ENCODE data around the gene HECTD4. TPM values are rescaled to one million over a fixed set of nuclear protein-coding genes. Genes with fewer than 3 reads are reported as not detected.
"Not testable (repeated sequence)": the region's sequence is repeated elsewhere in the genome, so short reads cannot be mapped to it uniquely, and the experiment has no call there.

Gene HECTD4
- total RNA-seq, 1 donor from 2014 or later, result 30.5 TPM

DNA sequence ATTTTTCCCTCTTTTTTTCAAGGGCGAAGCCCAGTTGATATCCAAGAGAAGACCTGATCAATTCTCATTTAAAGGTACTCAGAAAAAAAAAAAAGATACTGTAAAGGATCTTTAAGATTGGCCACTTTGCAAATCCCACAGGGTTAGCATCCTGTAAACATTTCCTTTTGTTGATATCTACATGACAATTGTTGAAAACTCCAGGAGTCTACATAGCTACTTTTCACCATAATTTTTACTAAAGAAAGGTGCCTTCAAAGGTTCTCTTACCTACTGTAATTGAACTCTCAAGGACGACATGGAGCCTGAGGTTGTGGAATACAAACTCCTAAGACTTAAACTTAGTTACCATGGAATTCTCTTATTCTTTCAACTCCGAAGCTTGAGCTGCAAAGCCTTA is 125.5 kb downstream of the HECTD4 start:
- no peak for ATAC-seq

- ATAC-seq, result no peak
These were observed 130.0 kb downstream of the HECTD4 start for GRCh38 chr12:112252184-112252583.

- ATAC-seq, result not testable (repeated sequence)
These were observed 137.3 kb downstream of the HECTD4 start for GRCh38 chr12:112244902-112245301.

DNA sequence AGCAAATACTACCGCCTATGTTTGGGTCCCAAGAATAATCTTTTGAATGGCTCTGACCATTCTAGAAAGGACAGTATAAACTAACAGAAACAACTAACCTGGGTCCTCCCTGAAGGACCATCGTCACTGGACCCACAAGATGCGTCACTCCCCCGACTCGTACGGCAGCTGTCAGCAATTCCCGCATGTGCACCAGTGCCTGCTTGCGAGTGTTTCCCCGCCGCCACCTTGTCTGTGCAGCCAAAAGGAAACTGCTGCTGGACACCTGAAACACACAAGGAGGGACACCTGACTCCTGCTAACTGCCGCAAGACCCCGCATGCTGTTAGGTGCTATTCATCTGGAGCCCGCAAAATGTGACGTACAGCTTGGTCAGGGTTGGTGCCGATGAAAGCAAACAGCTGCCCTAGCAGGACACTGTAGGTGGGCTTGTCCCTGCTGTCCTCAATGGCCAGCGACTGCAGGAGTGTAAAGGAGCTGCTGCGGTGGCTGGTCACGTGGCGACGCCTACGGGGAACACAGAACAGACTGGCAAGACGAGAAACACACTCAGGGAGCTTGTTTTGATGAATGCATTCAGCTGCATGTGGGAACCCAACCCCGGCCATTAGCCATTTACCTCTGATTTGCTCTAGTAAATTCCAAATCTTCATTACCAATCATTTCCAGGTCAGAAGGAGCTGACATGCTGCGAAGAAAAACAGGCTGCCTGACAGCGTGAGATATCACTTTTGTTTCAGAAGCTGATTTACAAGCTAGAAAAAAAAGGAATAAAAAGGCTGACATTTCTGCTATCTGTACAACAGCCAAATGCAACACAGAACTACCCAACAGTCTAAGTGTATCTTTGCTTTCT is 138.7 kb downstream of the HECTD4 start:
- ATAC-seq, result no peak

DNA sequence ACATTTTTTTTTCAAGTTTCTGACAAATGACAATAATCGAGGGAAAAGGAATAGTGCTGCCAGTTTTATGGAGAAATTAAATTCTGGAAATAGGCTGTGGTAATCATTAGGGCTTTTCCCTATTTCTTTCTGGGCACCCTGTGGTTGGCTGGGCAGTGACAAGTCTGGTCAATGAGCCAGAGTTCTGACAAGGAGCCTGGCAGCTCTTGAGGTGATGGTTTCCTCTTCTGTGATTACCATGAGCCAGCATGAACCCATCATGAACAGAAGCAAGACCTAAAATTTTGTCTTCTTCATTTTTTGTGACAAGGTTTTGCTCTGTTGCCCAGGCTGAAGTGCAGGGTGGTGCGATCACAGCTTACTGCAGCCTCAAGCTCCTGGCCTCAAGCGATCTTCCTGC is 141.1 kb downstream of the HECTD4 start:
- no peak for ATAC-seq

GRCh38 chr12:112239881-112240280 is 142.3 kb downstream of the HECTD4 start:
- no peak for ATAC-seq

DNA sequence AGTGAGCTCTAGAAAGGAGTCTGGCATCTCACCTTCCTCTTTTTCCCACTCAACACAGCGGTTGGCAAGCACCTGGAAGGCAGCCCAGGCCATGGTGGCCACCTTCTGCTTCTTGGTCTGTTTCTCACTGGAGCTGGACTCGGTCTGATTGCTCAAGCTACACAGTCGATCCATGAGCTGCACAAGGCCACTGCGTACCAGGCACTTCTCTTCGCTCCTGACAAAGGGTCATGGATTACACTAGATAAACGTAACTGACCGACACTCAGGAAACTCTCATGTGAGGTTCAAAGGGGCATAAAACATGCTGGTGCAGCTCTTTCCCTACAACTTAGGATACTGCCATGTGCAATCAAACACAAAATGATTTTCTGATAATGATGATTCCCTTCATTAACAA is 143.2 kb downstream of the HECTD4 start:
- ATAC-seq, result no peak

DNA sequence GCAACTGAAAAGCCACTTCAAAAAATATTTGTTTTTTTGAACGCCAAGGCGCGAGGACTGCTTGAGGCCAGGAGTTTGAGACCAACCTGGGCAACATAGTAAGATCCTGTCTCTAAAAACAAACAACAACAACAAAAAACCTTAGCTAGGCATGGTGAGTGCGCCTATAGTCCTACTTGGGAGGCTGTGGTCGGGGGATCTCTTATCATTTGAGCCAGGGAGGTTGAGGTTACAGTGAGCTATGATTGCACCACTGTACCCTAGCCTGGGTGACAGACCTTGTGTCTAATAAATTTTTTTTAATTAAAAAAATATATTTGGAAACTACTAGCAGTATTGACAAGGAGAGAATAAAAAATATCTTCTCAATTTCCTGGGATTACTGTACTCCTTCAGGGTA is 143.8 kb downstream of the HECTD4 start:
- no peak for ATAC-seq

- ATAC-seq, result no peak
These were observed 145.4 kb downstream of the HECTD4 start for GRCh38 chr12:112236786-112237185.

GRCh38 chr12:112236386-112236785 is 145.8 kb downstream of the HECTD4 start:
- no peak for ATAC-seq

DNA sequence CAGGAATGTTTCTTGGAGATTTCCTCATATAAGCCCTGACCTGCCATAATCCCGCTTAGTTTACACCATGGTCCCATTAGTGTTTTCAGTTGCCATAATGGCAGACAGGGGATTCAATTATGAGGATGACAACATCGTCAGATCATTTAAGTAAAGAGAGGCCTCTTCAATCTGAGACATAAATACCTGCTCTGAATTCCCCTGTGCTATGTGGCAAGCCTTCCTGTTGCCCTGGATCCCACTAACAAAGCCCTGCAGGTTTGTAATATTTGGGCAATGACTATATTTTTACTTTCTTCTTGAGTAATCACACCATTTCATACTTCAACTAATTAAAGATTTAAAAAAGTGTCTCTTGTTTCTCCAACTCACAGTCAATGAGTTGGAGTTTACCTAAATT is 147.9 kb downstream of the HECTD4 start:
- no peak for ATAC-seq

- no peak for ATAC-seq
These were observed 149.0 kb downstream of the HECTD4 start for GRCh38 chr12:112233242-112233641.

DNA sequence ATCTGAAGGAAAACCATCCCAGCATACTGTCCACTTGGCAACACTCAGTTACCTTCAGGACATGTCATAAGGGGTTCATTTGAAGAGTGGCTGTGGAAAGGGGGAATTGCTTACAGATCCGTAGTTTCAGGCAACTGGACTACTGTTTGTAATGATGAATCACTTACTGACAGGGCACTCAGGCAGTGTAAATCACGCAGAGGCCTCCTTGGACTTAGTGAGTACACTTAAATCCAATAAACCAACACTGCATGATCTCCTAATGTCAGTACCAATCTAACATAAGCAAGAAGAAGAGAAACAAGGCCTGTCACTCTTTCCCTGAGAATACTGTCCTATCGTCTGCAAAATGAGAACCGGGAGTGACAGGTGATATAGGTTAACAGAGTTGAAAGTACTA is 152.1 kb downstream of the HECTD4 start:
- no peak for ATAC-seq

DNA sequence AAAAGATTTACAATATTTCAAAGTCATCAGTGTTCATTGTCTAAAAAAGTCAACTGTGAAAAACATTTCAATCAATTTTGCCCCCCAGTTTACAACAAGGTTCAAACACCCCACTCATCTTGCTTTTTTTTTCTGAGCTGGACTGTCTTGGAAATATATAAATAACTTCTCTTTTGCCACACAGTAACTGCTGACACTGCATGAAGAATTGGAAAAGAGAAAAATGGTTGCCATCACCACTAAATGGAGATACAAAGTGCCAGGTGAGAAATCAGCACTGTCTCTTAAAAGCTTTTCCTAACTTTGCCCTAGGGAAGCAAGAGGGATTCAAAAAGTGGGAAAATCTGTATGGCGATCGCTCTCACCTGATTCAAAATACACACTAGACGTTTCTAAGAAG is 155.5 kb downstream of the HECTD4 start:
- no peak for ATAC-seq

GRCh38 chr12:112220628-112221027 is 161.6 kb downstream of the HECTD4 start:
- ATAC-seq, result not testable (repeated sequence)

GRCh38 chr12:112219195-112219594 is 163.0 kb downstream of the HECTD4 start:
- no peak for ATAC-seq

DNA sequence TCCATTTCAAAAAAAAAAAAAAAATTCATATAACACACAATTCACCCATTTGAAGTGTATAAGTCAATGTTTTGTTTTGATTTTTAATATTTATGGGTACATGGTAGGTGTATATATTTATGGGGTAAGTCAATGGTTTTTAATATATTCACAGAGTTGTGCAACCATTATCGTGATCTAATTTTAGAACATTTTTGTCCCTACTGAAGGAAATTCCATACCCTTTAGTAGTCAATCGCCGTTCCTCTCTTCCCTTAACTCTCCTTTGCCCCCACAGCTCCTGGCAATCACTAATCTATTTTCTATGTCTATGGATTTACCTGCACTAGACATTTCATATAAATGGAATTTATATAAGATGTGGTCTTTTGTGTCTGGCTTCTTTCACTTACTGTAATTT is 164.1 kb downstream of the HECTD4 start:
- ATAC-seq, result no peak

- ATAC-seq, result no peak
These were observed 164.6 kb downstream of the HECTD4 start for GRCh38 chr12:112217647-112218046.

GRCh38 chr12:112216223-112216622 is 166.0 kb downstream of the HECTD4 start:
- ATAC-seq, result no peak

DNA sequence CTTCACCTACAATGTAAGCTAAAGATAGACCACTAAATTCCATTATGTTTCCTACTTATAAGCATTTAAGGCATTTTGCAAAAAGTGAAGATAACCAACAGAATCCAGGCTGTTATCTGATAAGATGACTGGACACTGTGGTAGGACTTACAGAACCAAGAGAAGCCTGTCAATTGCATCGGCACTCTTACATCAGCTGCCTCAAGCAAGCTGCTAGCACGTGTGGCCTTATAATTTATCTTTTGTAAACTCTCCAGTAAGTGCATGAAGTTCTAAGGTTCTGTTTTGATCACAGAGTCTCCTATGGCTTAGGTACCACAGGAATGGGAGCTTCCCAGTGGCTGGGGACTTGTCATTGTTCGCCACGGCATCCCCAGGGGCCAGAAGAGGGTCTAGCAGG is 168.2 kb downstream of the HECTD4 start:
- no peak for ATAC-seq

- ATAC-seq, result no peak
These were observed 173.8 kb downstream of the HECTD4 start for GRCh38 chr12:112208301-112208910.

DNA sequence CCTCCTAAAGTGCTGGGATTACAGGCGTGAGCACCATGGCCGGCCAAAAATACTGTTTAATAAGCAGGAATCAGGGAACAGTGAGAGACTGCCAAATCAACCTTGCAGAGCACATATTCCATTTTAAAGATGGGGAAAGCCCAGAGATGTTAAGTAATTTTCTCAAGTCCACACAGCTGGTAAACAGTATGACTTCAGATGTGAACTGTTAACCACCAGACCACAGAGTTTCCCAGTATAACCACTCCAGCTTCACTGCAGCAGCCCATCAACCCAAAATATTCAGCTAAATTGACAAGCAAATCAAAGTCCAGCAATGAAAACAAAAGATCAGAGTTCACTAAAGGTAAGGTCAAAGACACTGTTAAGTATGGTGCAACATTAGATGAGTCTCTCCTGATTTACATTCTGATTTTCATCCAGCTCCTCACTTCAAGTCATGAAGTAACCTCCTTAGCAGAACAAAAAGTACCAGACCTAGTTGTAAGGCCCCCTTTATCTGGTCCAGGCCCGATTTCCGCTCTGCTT is 174.8 kb downstream of the HECTD4 start:
- no peak for ATAC-seq

GRCh38 chr12:112206944-112207343 is 175.3 kb downstream of the HECTD4 start:
- ATAC-seq, result no peak

GRCh38 chr12:112199136-112199535 is 183.1 kb downstream of the HECTD4 start:
- ATAC-seq, result no peak
